GM12878 (cell line): ENCODE data around the gene HOXC13. TPM values are rescaled to one million over a fixed set of nuclear protein-coding genes. Genes with fewer than 3 reads are reported as not detected.

Experiments
- ATAC-seq: fragments of 200-7000 bp; cut with Tn5 transposase; 3 replicates; pipeline ENCODE4 v1.9.1; 2020; ENCODE audit warnings: mild to moderate bottlenecking, moderate library complexity
- Bru-seq: library from RNA; stranded (reverse); fragments of 400-500 nt; gene quantifications from one replicate; lab custom pipeline; 2021; lab: Mats Ljungman, UMichigan
- BruChase-seq, 2 experiments: library from RNA; stranded (reverse); fragments of 400-500 nt; gene quantifications; one replicate each; lab custom pipeline; 2021; lab: Mats Ljungman, UMichigan
- BruUV-seq: library from RNA; stranded (reverse); fragments of 400-500 nt; replicated peaks from 2 replicates; lab custom pipeline; 2021; lab: Mats Ljungman, UMichigan
- CTCF ChIA-PET: fragments of 300-600 bp; sonication (Branson Sonifier 250); formaldehyde crosslinking; extraction: SDS; loops from one replicate; lab custom pipeline; 2021; ENCODE audit warnings: inconsistent platforms; lab: Yijun Ruan, JAX
- POLR2A ChIA-PET: fragments of 350-600 bp; formaldehyde crosslinking; extraction: SDS; loops from one replicate; lab custom pipeline; 2021; ENCODE audit warnings: inconsistent platforms; lab: Charles Lee
- RAD21 ChIA-PET: fragments of 300-600 bp; sonication (Branson Sonifier 250); formaldehyde crosslinking; loops from one replicate; lab custom pipeline; 2023; ENCODE audit warnings: antibody characterized with exemption; ENCODE audit not compliant: unreplicated experiment; lab: Charles Lee
- SMC1A ChIA-PET: fragments of 300-600 bp; sonication (Branson Sonifier 250); formaldehyde crosslinking; loops from one replicate; lab custom pipeline; 2023; ENCODE audit not compliant: unreplicated experiment, uncharacterized antibody; lab: Charles Lee
- DNase-seq: peaks from one replicate; pipeline ENCODE4 v3.0.0-alpha.2; 2011; ENCODE audit warnings: low read depth, low spot score
- FAIRE-seq: peaks from 3 replicates; lab custom pipeline; 2011; peaks lifted over from hg19 to GRCh38; lab: Jason Lieb, UNC
- H2AFZ ChIP-seq: 2 replicates; pipeline ENCODE4 v1.6.0; 2011; ENCODE audit warnings: low read depth, low read length, control low read depth; ENCODE audit not compliant: control insufficient read depth
- H3K27ac ChIP-seq: 2 replicates; pipeline ENCODE4 v1.5.1; 2011; ENCODE audit warnings: control low read depth; ENCODE audit not compliant: control insufficient read depth, insufficient read depth
- H3K27me3 ChIP-seq, 2 experiments: replicated peaks in 1 of 2; 2 replicates each; pipeline versions ENCODE4 v1.6.0 to v1.6.1; 2011; ENCODE audit warnings: low read length in 1 of 2; ENCODE audit not compliant: control insufficient read depth in 2 of 2, insufficient read depth in 2 of 2
- H3K36me3 ChIP-seq, 2 experiments: 2 replicates each; pipeline ENCODE4 v1.5.1; 2011; ENCODE audit warnings: low read length in 1 of 2; ENCODE audit not compliant: control insufficient read depth in 2 of 2, insufficient read depth in 2 of 2
- H3K4me1 ChIP-seq: 2 replicates; pipeline ENCODE4 v1.6.1; 2011; ENCODE audit warnings: mild to moderate bottlenecking, low read length, moderate library complexity, mixed read lengths; ENCODE audit not compliant: control insufficient read depth, insufficient read depth
- H3K4me2 ChIP-seq: 2 replicates; pipeline ENCODE4 v1.6.0; 2011; ENCODE audit warnings: control low read depth; ENCODE audit not compliant: control insufficient read depth, insufficient read depth
- H3K4me3 ChIP-seq: fragments of 200-600 bp; sonication (generic); 2 replicates; pipeline ENCODE4 v1.5.1; 2016
- H3K79me2 ChIP-seq: 2 replicates; pipeline ENCODE4 v1.6.0; 2011; ENCODE audit warnings: low read length; ENCODE audit not compliant: control insufficient read depth, insufficient read depth
- H3K9ac ChIP-seq: 2 replicates; pipeline ENCODE4 v1.8.0; 2011; ENCODE audit warnings: low read length, control low read depth, mixed read lengths; ENCODE audit not compliant: control insufficient read depth, insufficient read depth
- H3K9me3 ChIP-seq: replicated peaks from 3 replicates; pipeline ENCODE4 v1.5.1; 2011; ENCODE audit warnings: mild to moderate bottlenecking, low read length; ENCODE audit not compliant: control insufficient read depth, insufficient read depth
- H4K20me1 ChIP-seq: 2 replicates; pipeline ENCODE4 v1.6.0; 2011; ENCODE audit not compliant: control insufficient read depth, insufficient read depth
- ATF3 ChIP-seq: IDR thresholded peaks from 2 replicates; pipeline ENCODE4 v1.6.1; 2011; ENCODE audit warnings: low read depth, mild to moderate bottlenecking, low read length, moderate library complexity, borderline replicate concordance; ENCODE audit errors: extremely low read depth
- ATF7 ChIP-seq: fragments of 450-650 bp; IDR thresholded peaks from 2 replicates; pipeline ENCODE4 v1.6.1; 2016; ENCODE audit warnings: low read depth, mild to moderate bottlenecking
- BCL3 ChIP-seq: IDR thresholded peaks from 2 replicates; pipeline ENCODE4 v1.6.1; 2011; ENCODE audit warnings: borderline replicate concordance, low read depth, mild to moderate bottlenecking, moderate library complexity, low read length; ENCODE audit not compliant: insufficient read depth, poor library complexity, severe bottlenecking
- BCLAF1 ChIP-seq: fragments of 450-650 bp; IDR thresholded peaks from 2 replicates; pipeline ENCODE4 v1.6.1; 2017; ENCODE audit warnings: antibody characterized with exemption, mild to moderate bottlenecking, moderate library complexity
- BHLHE40 ChIP-seq, 2 experiments: fragments of 450-650 bp in 1 of 2; IDR thresholded peaks; 2 replicates each; pipeline ENCODE4 v1.6.1; 2011 to 2017; ENCODE audit warnings: low read depth in 2 of 2, borderline replicate concordance in 1 of 2, improper control_type of control experiment in 1 of 2, low read length in 1 of 2, mild to moderate bottlenecking in 1 of 2
- CREM ChIP-seq: IDR thresholded peaks from 2 replicates; pipeline ENCODE4 v1.6.1; 2014; ENCODE audit warnings: antibody characterized with exemption, low read depth
- FOXK2 ChIP-seq: fragments of 450-650 bp; IDR thresholded peaks from 2 replicates; pipeline ENCODE4 v1.6.1; 2017; ENCODE audit warnings: mild to moderate bottlenecking, moderate library complexity
- JUND ChIP-seq: IDR thresholded peaks from 2 replicates; pipeline ENCODE4 v1.6.1; 2012; ENCODE audit warnings: low read depth, mild to moderate bottlenecking, low read length, improper control_type of control experiment, moderate library complexity
- NBN ChIP-seq: fragments of 450-650 bp; IDR thresholded peaks from 2 replicates; pipeline ENCODE4 v1.6.1; 2016
- RELA ChIP-seq: fragments of 450-650 bp; IDR thresholded peaks from 2 replicates; pipeline ENCODE4 v1.8.0; 2014; ENCODE audit warnings: borderline replicate concordance; ENCODE audit not compliant: partially characterized antibody
- SREBF2 ChIP-seq: IDR thresholded peaks from 2 replicates; pipeline ENCODE4 v1.6.1; 2012; ENCODE audit warnings: mild to moderate bottlenecking, low read length
- STAT1 ChIP-seq: fragments of 450-650 bp; conservative IDR thresholded peaks from 2 replicates; pipeline ENCODE4 v1.6.1; 2014; ENCODE audit warnings: antibody characterized with exemption, mild to moderate bottlenecking
- SUZ12 ChIP-seq: fragments of 200-600 bp; sonication (generic); IDR thresholded peaks from one replicate; pipeline ENCODE4 v1.6.1; 2018; ENCODE audit warnings: antibody characterized with exemption, mild to moderate bottlenecking; ENCODE audit not compliant: unreplicated experiment
- TARDBP ChIP-seq: IDR thresholded peaks from 2 replicates; pipeline ENCODE4 v1.6.1; 2016; ENCODE audit warnings: borderline replicate concordance
- ZNF622 ChIP-seq: fragments of 450-650 bp; IDR thresholded peaks from 2 replicates; pipeline ENCODE4 v1.6.1; 2017; ENCODE audit warnings: mild to moderate bottlenecking, inconsistent platforms
- WGBS: methylation state at CpG from one replicate; pipeline ENCODE4 v1.1.6; 2016; ENCODE audit warnings: low lambda C conversion rate; ENCODE audit not compliant: insufficient replicate concordance, insufficient coverage; ENCODE audit errors: missing lambda C conversion rate; 5-methylcytosine and 5-hydroxymethylcytosine counted together
- in situ Hi-C: fragments of 300-500 bp; cut with MboI; formaldehyde crosslinking; loops from 9 replicates; pipeline ENCODE4 v1.14.3; 2018; ENCODE audit warnings: mixed read lengths
- intact Hi-C: fragments of 100-400 bp; cut with micrococcal nuclease; formaldehyde crosslinking; loops from one replicate; pipeline ENCODE4 v1.14.2; 2022; ENCODE audit not compliant: unreplicated experiment
- long read RNA-seq, 2 experiments: library from polyadenylated mRNA; unstranded; transcript quantifications; one replicate each; pipeline ENCODE4 v2.0.0, GENCODE V29; 2019 to 2020
- polyA minus RNA-seq, 3 experiments: library from RNA; depleted of rRNA, polyadenylated mRNA; stranded (reverse); fragments of >200 nt; gene quantifications; 2 replicates each; pipeline ENCODE4 v1.2.3, GENCODE V29; 2011
- polyA plus RNA-seq, 11 experiments: library from polyadenylated mRNA; depleted of rRNA in 4 of 11; unstranded in 6 of 11; stranded (reverse) in 5 of 11; fragments of >200 nt; fragmentation: Nextera tagmentation in 4 of 11; fragmentation: Illumina TruSeq in 1 of 11; extraction: Ambion mirVana in 4 of 11; extraction: Trizol in 1 of 11; gene quantifications; 1 replicate in 1 of 11; 2 replicates in 10 of 11; pipeline versions ENCODE4 v1.2.1 to v1.2.3, GENCODE V29; 2011 to 2016; ENCODE audit warnings: inconsistent platforms in 2 of 11, missing spikeins in 2 of 11, low read depth in 1 of 11
- total RNA-seq, 4 experiments: library from RNA; depleted of rRNA in 3 of 4; stranded (reverse); fragments of >200 nt in 3 of 4; fragmentation: Illumina TruSeq in 1 of 4; extraction: Trizol in 1 of 4; gene quantifications; 2 replicates each; pipeline versions ENCODE4 v1.2.1 to v1.2.3, GENCODE V29; 2013 to 2021

The HOXC13 gene
- not detected in 2 replicates for total RNA-seq (2013; cell fraction: nucleolus; rRNA removed)
- total RNA-seq (2014; rRNA removed): not detected in 2 replicates
- not detected in 2 replicates for total RNA-seq (2014; rRNA removed; fragmentation: Illumina TruSeq; extraction: Trizol)
- not detected in 2 replicates for total RNA-seq (2021)
- not detected for polyA plus RNA-seq (2011; ENCODE audit: low read depth)
- not detected in 2 replicates for polyA plus RNA-seq (2011; rRNA removed)
- not detected in 2 replicates for polyA plus RNA-seq (2011; cell fraction: cytosol; rRNA removed)
- not detected in 2 replicates for polyA plus RNA-seq (2011; cell fraction: nucleus; rRNA removed)
- not detected in 2 replicates for polyA plus RNA-seq (2012)
- polyA plus RNA-seq (2014; fragmentation: Illumina TruSeq; extraction: Trizol): not detected in 2 replicates
- not detected for polyA plus RNA-seq (2014; fragmentation: Nextera tagmentation; extraction: Ambion mirVana)
- polyA plus RNA-seq (2014; rRNA removed): not detected in 2 replicates
- not detected for polyA plus RNA-seq (2016; fragmentation: Nextera tagmentation; extraction: Ambion mirVana)
- polyA minus RNA-seq (2011; rRNA and poly(A)+ RNA removed): not detected in 2 replicates
- not detected in 2 replicates for polyA minus RNA-seq (2011; cell fraction: cytosol; rRNA and poly(A)+ RNA removed)
- polyA minus RNA-seq (2011; cell fraction: nucleus; rRNA and poly(A)+ RNA removed): not detected in 2 replicates
- percentile 18 among the genes with signal in this experiment for Bru-seq, nascent RNA
- BruChase-seq, experiment 1, labeled RNA remaining after a 6-hour chase: percentile 23 among the genes with signal in this experiment
- percentile 30 among the genes with signal in this experiment for BruChase-seq, experiment 2, labeled RNA remaining after a 2-hour chase
- long read RNA-seq, experiment 1: 0 reads
- long read RNA-seq, experiment 2: 0 reads

GRCh38 chr12:53938326-53939140, at the start of gene HOXC13:
TSS of gene HOXC13 (plus strand) at chr12:53938831. CDS start at chr12:53938907, 76 bp downstream.
- H3K9ac ChIP-seq: no peak within 1 kb of the TSS
- H3K27ac ChIP-seq: no peak within 1 kb of the TSS
- H3K4me1 ChIP-seq: no peaks in the 10 kb centered on the region
- POLR2A ChIA-PET: no interaction called here
- CTCF ChIA-PET: interaction anchor here (0.7 kb wide), 1 partner anchor 14 kb away, joined by 3 read pairs; no protein-coding TSS in a partner anchor
- ATAC-seq: peak; percentile 31; the same call in 1 of the 3 replicates
- no peak for DNase-seq
- peaks cover 20 to 38% of the 10 kb centered on the region in 2 experiments for H3K27me3 ChIP-seq
- H2AFZ ChIP-seq: no peak within 1 kb of the TSS
- no peak within 1 kb of the TSS for H3K4me3 ChIP-seq
- FAIRE-seq: no peak
- WGBS: 53% methylated on average over 53 of the region's 56 CpGs
- RAD21 ChIA-PET: no interaction called here
- H3K4me2 ChIP-seq: no peak within 1 kb of the TSS
- no TSS peak for BruUV-seq
- no peaks in the 10 kb centered on the region for H3K36me3 ChIP-seq
- SMC1A ChIA-PET: no interaction called here
- H3K79me2 ChIP-seq: no peaks in the 10 kb centered on the region
- H3K9me3 ChIP-seq: no peaks in the 10 kb centered on the region; the same call in 1 of the 3 replicates
- H4K20me1 ChIP-seq: no peaks in the 10 kb centered on the region; the same call in 1 of the 2 replicates
- in situ Hi-C loops (no loop called here), intact Hi-C loops (no loop called here)
- TF ChIP-seq SREBF2 (no peak), STAT1 (no peak), CREM (no peak), ATF3 (peak; percentile 76; the same call in 1 of the 2 replicates), FOXK2 (no peak), SUZ12 (no peak), RELA (no peak), ATF7 (no peak), BCL3 (no peak), BCLAF1 (no peak), BHLHE40 (IDR thresholded peaks at IDR 0.05; ENCODE audit: borderline replicate concordance in 1 of 2, low read depth in 2 of 2, low read length in 1 of 2) (peak in 1 of 2 experiments; percentile 49; a peak in 2 of 4 replicates), JUND (no peak), ZNF622 (no peak), TARDBP (no peak), NBN (no peak)
